GM10248 (cell line): ENCODE measurements around the gene PCYT1A.

Source experiments
- CTCF ChIA-PET: fragments of 300-600 bp; sonication (Branson Sonifier 250); formaldehyde crosslinking; extraction: SDS; loops from one replicate; lab custom pipeline; 2021; ENCODE audit warnings: antibody characterized with exemption; lab: Yijun Ruan, JAX
- POLR2A ChIA-PET: fragments of 350-650 bp; sonication (Branson Sonifier 250); formaldehyde crosslinking; extraction: SDS; loops from one replicate; lab custom pipeline; 2020; ENCODE audit warnings: antibody characterized with exemption; lab: Yijun Ruan, JAX
- DNase-seq: peaks from one replicate; pipeline ENCODE4 v3.0.0; 2012; ENCODE audit errors: extremely low spot score
- CTCF ChIP-seq: IDR thresholded peaks from 2 replicates; pipeline ENCODE4 v1.5.1; 2012; ENCODE audit warnings: mild to moderate bottlenecking, low read depth; ENCODE audit errors: extremely low read depth, missing control alignments, control extremely low read depth

The PCYT1A gene

GRCh38 chr3:196287090-196287439, 461 bp downstream of the PCYT1A start:
- ChIA-PET CTCF (no interaction called here), POLR2A (no interaction called here)
- no peak for TF ChIP-seq CTCF
- no peak for DNase-seq

- CTCF ChIA-PET: interaction anchor here (1.0 to 2.2 kb wide), 5 partner anchors 16 to 244 kb away, joined by 3 to 6 read pairs (median 3); no protein-coding TSS in a partner anchor
- TF ChIP-seq CTCF: no peak
- DNase-seq: no peak
- POLR2A ChIA-PET: no interaction called here
Measured at GRCh38 chr3:196284396-196284795, 3.1 kb downstream of the PCYT1A start.

- no peak for DNase-seq
- ChIA-PET CTCF (interaction anchor here (0.7 to 4.7 kb wide), 10 partner anchors 9 to 247 kb away, joined by 3 to 22 read pairs (median 4); no protein-coding TSS in a partner anchor), POLR2A (interaction anchor here (0.6 to 1.5 kb wide), 3 partner anchors 9 to 247 kb away, joined by 4 to 7 read pairs (median 4); no protein-coding TSS in a partner anchor)
- no peak for TF ChIP-seq CTCF
Measured at GRCh38 chr3:196281962-196282361, 5.6 kb downstream of the PCYT1A start.

- POLR2A ChIA-PET: interaction anchor here (0.5 kb wide), 1 partner anchor 213 kb away, joined by 4 read pairs; no protein-coding TSS in a partner anchor
- CTCF ChIA-PET: interaction anchor here (0.7 to 4.7 kb wide), 14 partner anchors 8 to 188 kb away, joined by 3 to 22 read pairs (median 3); no protein-coding TSS in a partner anchor
- peak; percentile 48 for DNase-seq
- TF ChIP-seq CTCF: no peak
Measured at GRCh38 chr3:196280689-196281440, 6.7 kb downstream of the PCYT1A start.

GRCh38 chr3:196275126-196275525, 12.4 kb downstream of the PCYT1A start:
- no peak for TF ChIP-seq CTCF
- DNase-seq: no peak
- ChIA-PET POLR2A (no interaction called here), CTCF (interaction anchor here (1.1 to 1.5 kb wide), 3 partner anchors 18 to 23 kb away, joined by 3 to 8 read pairs (median 6); no protein-coding TSS in a partner anchor)

GRCh38 chr3:196274585-196274984, 12.9 kb downstream of the PCYT1A start:
- TF ChIP-seq CTCF: no peak
- peak; percentile 85 for DNase-seq
- POLR2A ChIA-PET: no interaction called here
- CTCF ChIA-PET: interaction anchor here (1.1 to 1.5 kb wide), 2 partner anchors 21 to 23 kb away, joined by 3 to 8 read pairs; no protein-coding TSS in a partner anchor
